Measurements from ENCODE around the gene EIF5AL1.
A peak's percentile ranks its signal among the peaks of the same experiment; 100 is the strongest.
"Not testable (repeated sequence)": the region's sequence is repeated elsewhere in the genome, so short reads cannot be mapped to it uniquely, and the experiment has no call there.

The EIF5AL1 gene

GRCh38 chr10:79516532-79517205 lies 4.3 kb downstream of the EIF5AL1 start:
- not testable (repeated sequence) for DNase-seq

- DNase-seq = not testable (repeated sequence)
Observed at GRCh38 chr10:79517567-79517966, 5.2 kb downstream of the EIF5AL1 start.

GRCh38 chr10:79521751-79522150 lies 9.4 kb downstream of the EIF5AL1 start:
- DNase-seq = not testable (repeated sequence)

GRCh38 chr10:79522464-79522863 lies 10.1 kb downstream of the EIF5AL1 start:
- DNase-seq = not testable (repeated sequence)

GRCh38 chr10:79523157-79523853 lies 11.0 kb downstream of the EIF5AL1 start:
- not testable (repeated sequence) for DNase-seq

GRCh38 chr10:79525049-79525710 lies 12.8 kb downstream of the EIF5AL1 start:
- not testable (repeated sequence) for DNase-seq

- DNase-seq = not testable (repeated sequence)
Observed at GRCh38 chr10:79528261-79528660, 15.9 kb downstream of the EIF5AL1 start.

GRCh38 chr10:79533142-79533902 lies 21.0 kb downstream of the EIF5AL1 start:
- DNase-seq = not testable (repeated sequence)

GRCh38 chr10:79533903-79534175 lies 21.5 kb downstream of the EIF5AL1 start:
- not testable (repeated sequence) for DNase-seq

- not testable (repeated sequence) for DNase-seq
Observed at GRCh38 chr10:79538311-79538710, 26.0 kb downstream of the EIF5AL1 start.

- DNase-seq = not testable (repeated sequence)
Observed at GRCh38 chr10:79540930-79541329, 28.6 kb downstream of the EIF5AL1 start.

GRCh38 chr10:79542626-79543025 lies 30.3 kb downstream of the EIF5AL1 start:
- DNase-seq = no peak

GRCh38 chr10:79544408-79544807 lies 32.1 kb downstream of the EIF5AL1 start:
- DNase-seq = not testable (repeated sequence)

- not testable (repeated sequence) for DNase-seq
Observed at GRCh38 chr10:79544926-79545659, 32.8 kb downstream of the EIF5AL1 start.

- DNase-seq = not testable (repeated sequence)
Observed at GRCh38 chr10:79547128-79547527, 34.8 kb downstream of the EIF5AL1 start.

GRCh38 chr10:79547973-79548372 lies 35.6 kb downstream of the EIF5AL1 start:
- no peak for DNase-seq

GRCh38 chr10:79552143-79552542 lies 39.8 kb downstream of the EIF5AL1 start:
- no peak for DNase-seq

GRCh38 chr10:79555354-79556309 lies 43.3 kb downstream of the EIF5AL1 start:
- DNase-seq = no peak

GRCh38 chr10:79556961-79557360 lies 44.6 kb downstream of the EIF5AL1 start:
- DNase-seq = not testable (repeated sequence)

GRCh38 chr10:79559726-79560125 lies 47.4 kb downstream of the EIF5AL1 start:
- DNase-seq = no peak

- DNase-seq = peak; percentile 13
Observed at GRCh38 chr10:79560160-79560709, 47.9 kb downstream of the EIF5AL1 start, which contains the start of gene SFTPA2. Gene SFTPA2 (minus strand): TSS chr10:79560407. CDS start chr10:79559483, 924 bp downstream.

Data from NCI-H2029 (cell line).